Measurements from ENCODE around the gene B9D1.

The B9D1 gene, protein sequence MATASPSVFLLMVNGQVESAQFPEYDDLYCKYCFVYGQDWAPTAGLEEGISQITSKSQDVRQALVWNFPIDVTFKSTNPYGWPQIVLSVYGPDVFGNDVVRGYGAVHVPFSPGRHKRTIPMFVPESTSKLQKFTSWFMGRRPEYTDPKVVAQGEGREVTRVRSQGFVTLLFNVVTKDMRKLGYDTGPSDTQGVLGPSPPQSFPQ

GRCh38 chr17:19362277-19363113 lies at the start of gene B9D1:
B9D1 (minus strand) TSS chr17:19362723; CDS start chr17:19362569, 154 bp downstream.
- peak; percentile 87 for DNase-seq (ENCODE audit: low read depth)

- DNase-seq (ENCODE audit: low read depth), result no peak
These were observed 49.1 kb upstream of the B9D1 start for GRCh38 chr17:19411631-19412030.

DNA sequence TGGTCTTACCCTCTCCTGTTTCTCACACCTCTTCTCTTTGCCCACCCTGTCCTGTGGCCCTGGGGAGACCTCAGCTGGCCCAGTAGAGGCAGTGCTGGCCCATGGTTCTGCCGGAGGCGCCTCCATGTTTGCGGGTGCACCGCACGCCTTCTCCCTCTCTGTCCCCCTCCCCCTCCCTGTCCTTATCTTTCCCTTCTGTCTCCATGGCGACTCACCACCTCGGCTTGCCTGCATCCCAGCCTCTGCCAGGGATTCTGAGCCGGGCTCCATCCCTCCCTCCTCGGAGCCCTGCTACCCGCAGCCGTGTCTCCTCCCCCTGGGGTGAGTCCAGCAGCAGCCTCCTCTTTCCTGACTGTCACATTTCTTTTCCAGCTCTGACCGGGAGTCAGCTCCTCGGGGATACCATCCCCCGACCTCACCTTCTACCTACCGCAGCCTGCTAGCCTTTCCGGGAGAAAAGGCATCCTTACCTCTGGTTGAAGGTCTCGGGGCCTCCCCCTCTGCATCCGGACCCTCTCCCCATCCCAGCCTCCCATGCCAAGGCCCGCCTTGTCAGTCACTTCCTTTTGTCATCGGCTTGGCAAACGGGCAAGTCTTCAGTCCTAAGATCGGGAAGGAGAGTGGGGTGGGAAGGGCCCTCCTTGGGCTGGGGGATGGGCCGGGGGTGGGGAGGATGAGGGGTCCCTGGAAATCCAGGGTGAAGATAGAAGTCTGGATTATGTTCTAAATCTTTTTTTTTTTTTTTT lies 48.5 kb upstream of the B9D1 start, which contains the start of gene RNF112:
RNF112 (plus strand) TSS at position 358 of the 746 bp plus-strand sequence; CDS start at position 535, 177 bp downstream.
- no peak for DNase-seq (ENCODE audit: low read depth)

GRCh38 chr17:19410091-19410490 lies 47.6 kb upstream of the B9D1 start:
- DNase-seq (ENCODE audit: low read depth), result no peak

DNA sequence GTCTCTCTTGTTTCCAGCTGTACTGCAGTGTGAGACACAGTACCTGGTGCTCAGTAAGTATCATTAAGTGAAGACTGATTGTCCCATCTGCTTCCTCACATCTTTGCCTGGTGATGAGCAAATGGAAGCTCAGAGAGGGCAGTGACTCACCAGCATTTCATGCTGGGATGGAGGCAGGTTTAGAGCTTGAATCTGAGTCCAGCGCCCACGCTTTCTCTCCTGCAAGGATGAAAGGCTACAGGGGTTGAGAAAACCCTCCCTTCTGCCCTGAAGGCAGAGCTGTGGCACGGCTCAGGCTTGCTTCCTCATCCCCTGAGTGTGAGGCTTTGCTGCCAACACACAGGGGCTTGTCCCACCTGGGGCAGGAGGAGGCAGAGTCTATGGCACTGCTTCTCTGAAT lies 47.0 kb upstream of the B9D1 start:
- no peak for DNase-seq (ENCODE audit: low read depth)

GRCh38 chr17:19409066-19409465 lies 46.5 kb upstream of the B9D1 start:
- DNase-seq (ENCODE audit: low read depth), result no peak

DNA sequence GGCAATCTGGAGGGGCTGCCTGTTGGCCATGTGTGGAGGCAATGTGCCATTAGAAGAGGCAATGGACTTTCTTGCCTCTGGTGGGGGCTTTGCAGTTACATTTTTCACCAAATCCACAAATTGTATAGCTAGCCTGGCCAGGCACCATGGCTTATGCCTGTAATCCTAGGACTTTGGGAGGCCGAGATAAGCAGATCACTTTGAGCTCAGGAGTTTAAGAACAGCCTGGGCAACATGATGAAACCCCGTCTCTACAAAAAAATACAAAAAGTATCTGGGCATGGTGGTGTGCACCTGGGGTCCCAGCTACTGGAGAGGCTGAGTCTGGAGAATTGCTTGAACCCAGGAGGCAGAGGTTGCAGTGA lies 45.8 kb upstream of the B9D1 start:
- DNase-seq (ENCODE audit: low read depth), result no peak

DNA sequence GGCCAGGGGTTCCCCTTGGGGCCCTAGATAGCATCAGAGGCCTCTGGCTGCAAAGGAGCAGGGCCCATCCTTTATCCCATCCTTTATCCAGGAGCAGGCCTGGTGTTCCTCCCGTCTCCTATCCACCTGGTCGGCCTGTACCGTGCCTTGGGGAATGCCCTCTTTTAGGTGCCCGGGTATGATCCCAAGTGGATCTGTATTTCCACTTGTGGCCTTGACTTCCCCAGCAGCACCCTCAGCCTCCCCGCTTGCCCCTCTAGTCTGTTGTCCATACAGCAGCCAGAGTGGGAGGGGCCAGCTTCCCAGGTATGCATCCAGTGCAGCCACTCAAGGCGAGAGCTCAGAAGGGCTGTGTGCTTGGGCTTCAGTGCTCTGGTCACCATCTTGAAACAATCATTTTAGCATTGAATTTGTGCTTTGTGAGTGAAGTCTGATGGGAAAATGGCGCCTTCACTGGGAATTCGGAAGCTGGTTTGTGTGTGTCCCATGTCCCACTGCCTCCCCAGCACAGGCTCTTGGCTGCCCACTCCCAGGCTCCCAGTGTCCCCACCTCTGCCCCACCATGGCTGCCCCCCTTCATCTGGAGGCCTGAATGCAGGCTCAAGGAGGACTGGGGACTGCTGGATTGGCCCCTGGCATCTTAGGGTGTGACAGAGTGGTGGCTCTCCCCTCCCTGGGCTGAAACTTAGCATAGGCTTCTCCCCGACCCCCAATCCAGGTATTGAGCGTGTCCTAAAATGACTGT lies 45.2 kb upstream of the B9D1 start:
- no peak for DNase-seq (ENCODE audit: low read depth)

- DNase-seq (ENCODE audit: low read depth), result no peak
These were observed 42.6 kb upstream of the B9D1 start for GRCh38 chr17:19405114-19405513.

GRCh38 chr17:19404264-19404663 lies 41.7 kb upstream of the B9D1 start:
- DNase-seq (ENCODE audit: low read depth), result no peak

- no peak for DNase-seq (ENCODE audit: low read depth)
These were observed 40.5 kb upstream of the B9D1 start for GRCh38 chr17:19403021-19403420.

GRCh38 chr17:19402171-19402570 lies 39.6 kb upstream of the B9D1 start:
- no peak for DNase-seq (ENCODE audit: low read depth)

- no peak for DNase-seq (ENCODE audit: low read depth)
These were observed 38.9 kb upstream of the B9D1 start for GRCh38 chr17:19401321-19402010.

- no peak for DNase-seq (ENCODE audit: low read depth)
These were observed 37.4 kb upstream of the B9D1 start for GRCh38 chr17:19399750-19400450.

DNA sequence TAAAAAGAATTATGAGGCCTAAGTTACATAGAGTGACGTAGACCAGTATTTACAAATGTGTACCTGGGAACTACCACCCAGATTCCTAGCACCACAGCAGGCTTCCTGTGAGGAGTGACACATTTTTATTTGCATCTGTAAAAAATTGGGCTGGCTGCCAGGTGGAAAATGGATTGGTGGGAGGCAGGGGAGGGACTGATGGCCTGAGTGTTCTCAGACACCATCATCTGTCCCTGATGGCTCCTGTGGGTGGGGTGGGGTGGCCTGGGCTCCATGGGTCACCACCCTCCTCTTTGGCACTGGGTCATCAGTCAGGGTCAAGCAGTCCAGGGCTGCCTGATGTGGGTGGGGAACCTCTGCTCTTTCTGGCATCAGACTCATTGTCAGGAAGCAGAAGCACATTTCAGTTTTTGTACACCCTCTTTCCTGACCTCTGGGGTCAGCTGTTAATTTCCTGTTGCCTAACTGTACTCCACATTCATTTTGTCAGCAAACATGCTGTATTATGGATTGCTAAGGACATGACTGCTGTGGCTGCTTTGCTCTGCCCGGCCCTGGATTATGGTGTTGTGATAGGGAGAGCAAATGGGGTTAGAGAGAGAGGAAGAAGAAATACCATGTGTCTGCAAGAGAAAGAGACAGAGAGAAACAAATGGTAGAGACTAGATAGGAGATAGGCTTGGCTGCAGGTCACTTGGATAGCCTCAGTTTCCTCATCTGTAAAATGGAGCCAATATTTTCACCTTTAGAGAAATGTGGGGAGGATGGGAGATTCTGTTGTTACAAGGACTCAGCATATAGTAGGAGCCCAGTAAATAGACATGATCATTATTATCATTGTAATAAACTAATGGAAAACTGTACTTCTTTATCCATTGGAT lies 36.0 kb upstream of the B9D1 start:
- no peak for DNase-seq (ENCODE audit: low read depth)

DNA sequence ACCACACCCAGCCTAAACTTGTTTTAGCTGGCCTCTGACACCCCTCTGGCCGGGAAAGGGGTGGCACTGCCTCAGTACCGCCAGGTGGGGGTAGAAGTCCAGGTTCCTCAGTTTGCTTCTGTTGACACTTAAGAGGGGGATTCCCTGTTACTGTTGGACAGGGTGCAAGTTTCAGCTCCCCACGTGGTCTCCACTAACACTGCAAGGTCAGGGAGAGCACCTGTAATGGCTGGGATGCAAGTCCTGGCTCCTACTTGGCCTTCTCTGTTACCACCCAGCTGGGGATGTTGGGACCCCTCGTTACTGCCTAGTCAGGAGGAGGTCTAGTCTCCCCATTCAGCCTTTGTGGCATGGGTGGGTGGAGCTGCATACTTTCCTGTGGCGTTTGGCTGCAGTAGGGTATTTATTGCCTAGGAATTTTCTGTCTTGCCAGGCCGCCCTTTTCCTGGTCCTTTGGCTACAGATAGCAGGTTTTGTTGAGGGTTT lies 35.1 kb upstream of the B9D1 start:
- DNase-seq (ENCODE audit: low read depth), result no peak

DNA sequence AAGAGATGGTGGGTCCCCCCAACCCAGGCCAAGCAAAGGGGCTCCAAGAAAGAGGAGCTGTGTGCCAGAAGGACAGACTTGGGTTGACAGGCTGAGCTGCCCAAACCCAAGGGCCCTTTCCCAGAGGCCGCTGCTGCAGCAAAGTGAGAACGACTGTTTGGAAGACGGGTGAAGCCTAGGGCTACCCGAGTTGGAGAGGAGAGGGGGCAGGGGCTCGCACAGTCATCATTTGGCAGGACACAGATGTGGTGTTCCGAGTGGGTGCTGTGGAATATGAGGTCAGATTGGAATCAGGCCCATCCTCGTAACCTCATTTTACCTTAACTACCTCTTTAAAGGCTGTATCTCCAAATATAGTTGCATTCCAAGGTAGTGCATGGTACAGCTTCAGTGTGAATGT lies 29.8 kb upstream of the B9D1 start:
- no peak for DNase-seq (ENCODE audit: low read depth)

DNA sequence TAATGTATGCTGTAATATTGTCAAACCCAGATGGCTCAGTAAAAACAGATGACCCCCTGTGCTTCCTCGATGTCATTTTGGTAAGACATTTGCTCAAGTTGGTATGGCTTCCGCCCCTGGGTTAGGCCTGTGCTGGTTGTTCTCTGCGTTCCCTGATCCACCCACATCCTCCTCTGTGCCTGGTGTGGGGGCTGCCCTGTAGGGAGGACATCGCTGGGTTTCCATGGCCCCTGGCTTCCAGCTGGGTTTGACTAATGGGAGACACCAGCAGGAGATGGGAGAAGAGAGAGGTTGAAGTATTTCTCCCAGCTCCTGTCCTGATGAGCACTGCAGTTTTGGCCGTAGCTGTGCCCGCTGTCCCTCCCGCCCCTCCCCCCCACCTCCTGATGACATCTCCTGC lies 28.9 kb upstream of the B9D1 start:
- no peak for DNase-seq (ENCODE audit: low read depth)

DNA sequence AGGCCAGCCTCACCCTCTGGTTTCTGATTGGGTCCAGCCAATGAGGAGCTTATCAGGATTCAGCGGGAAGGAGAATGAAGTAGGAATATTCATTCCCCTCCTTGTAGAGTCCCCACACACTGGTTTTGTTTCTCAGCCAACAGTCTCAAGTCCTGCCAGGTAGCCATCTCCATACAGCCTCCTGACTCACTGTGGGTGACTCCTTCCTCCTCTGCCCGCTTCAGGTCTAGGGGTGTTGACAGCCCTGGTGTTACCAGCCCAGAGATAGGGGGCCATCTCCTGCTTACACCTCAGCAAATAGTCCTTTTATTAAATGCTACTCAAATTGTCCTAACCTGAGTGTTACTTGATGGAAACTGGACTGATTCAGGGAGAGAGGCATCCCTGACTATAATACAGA lies 28.4 kb upstream of the B9D1 start:
- DNase-seq (ENCODE audit: low read depth), result no peak
